Measurements from ENCODE around the gene DOHH.

Gene DOHH

GRCh38 chr19:3492131-3492839 is 8.2 kb downstream of the DOHH start:
- no peak for DNase-seq (ENCODE audit: low read depth)
- TF ChIP-seq CTCF (conservative IDR thresholded peaks at IDR 0.05; ENCODE audit: low read length): no peak
- no peak overlapping the region for H3K4me3 ChIP-seq (ENCODE audit: low read length)

- DNase-seq (ENCODE audit: low read depth): no peak
- TF ChIP-seq CTCF (conservative IDR thresholded peaks at IDR 0.05; ENCODE audit: low read length): no peak
- no peak overlapping the region for H3K4me3 ChIP-seq (ENCODE audit: low read length)
These were observed 8.9 kb downstream of the DOHH start for GRCh38 chr19:3491396-3492119.

GRCh38 chr19:3483226-3483628 is 17.2 kb downstream of the DOHH start, which contains the start of gene SMIM44:
TSS of gene SMIM44 (minus strand) at chr19:3483441. CDS start at chr19:3483403, 38 bp downstream.
- H3K4me3 ChIP-seq (ENCODE audit: low read length): no peak within 1 kb of the TSS
- no peak for DNase-seq (ENCODE audit: low read depth)
- no peak for TF ChIP-seq CTCF (conservative IDR thresholded peaks at IDR 0.05; ENCODE audit: low read length)

GRCh38 chr19:3482507-3483225 is 17.8 kb downstream of the DOHH start:
- no peak overlapping the region for H3K4me3 ChIP-seq (ENCODE audit: low read length)
- DNase-seq (ENCODE audit: low read depth): no peak
- TF ChIP-seq CTCF (conservative IDR thresholded peaks at IDR 0.05; ENCODE audit: low read length): no peak

GRCh38 chr19:3481241-3482090 is 19.0 kb downstream of the DOHH start:
- TF ChIP-seq CTCF (conservative IDR thresholded peaks at IDR 0.05; ENCODE audit: low read length): no peak
- DNase-seq (ENCODE audit: low read depth): no peak
- H3K4me3 ChIP-seq (ENCODE audit: low read length): no peak overlapping the region

GRCh38 chr19:3480383-3481091 is 19.9 kb downstream of the DOHH start, which contains the start of gene SMIM24:
TSS of gene SMIM24 (minus strand) at chr19:3480525. CDS start at chr19:3480463, 62 bp downstream.
- no peak for DNase-seq (ENCODE audit: low read depth)
- no peak within 1 kb of the TSS for H3K4me3 ChIP-seq (ENCODE audit: low read length)
- TF ChIP-seq CTCF (conservative IDR thresholded peaks at IDR 0.05; ENCODE audit: low read length): no peak
